ENCODE results near the gene CA7.
"Not testable (repeated sequence)": the region's sequence is repeated elsewhere in the genome, so short reads cannot be mapped to it uniquely, and the experiment has no call there.

The CA7 gene

DNA sequence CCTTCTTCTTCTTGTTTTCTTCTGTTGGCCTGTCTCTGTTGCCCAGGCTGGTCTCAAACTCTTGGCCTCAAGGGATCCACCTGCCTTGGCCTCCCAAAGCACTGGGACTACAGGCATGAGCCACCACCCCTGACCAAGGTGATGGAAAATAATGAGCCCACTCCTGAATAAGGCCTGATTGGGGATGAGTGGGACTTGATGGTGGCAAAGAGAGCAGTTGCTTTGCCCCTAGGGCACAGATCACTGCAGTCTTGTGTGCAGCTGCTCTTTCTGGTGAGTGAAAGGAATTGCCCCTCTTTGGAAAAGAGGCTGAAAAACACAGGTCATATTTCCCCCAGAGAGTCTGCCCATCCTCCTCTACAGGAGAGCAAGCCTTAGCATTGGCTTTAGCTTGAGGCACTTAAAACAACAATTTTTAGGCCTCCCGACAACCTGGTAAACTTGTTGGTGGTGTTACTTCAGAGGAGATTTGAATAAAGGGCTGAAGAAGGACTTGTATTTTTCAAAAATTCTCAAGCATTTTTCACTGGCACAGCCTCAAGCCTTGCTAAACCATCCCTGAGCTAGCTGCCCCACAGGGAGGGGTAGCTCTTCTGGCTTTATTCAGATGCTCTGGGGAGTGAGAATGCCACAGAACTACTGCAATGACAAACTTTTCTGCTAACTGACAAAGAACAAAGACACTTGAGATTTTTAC lies 30.0 kb downstream of the CA7 start:
- DNase-seq: no peak

DNA sequence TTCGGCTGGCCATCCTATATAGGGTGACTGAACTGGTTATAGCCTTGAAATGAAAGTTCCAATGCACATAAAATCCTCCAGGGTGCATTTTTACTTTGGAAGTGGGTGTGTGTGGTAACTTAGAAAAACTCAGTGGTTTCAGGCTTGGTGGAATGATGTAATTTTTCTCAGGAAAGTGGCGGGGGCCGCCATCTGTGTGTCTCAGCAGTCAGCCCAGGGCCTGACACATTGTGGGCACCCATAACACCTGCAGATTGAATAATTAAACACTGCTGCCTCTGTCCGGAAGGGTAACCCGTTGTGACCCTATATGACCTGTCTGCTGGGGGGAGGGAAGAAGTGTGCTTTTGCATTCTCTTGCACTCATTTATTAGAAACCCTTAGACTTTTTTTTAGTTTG lies 33.9 kb downstream of the CA7 start:
- no peak for DNase-seq

DNA sequence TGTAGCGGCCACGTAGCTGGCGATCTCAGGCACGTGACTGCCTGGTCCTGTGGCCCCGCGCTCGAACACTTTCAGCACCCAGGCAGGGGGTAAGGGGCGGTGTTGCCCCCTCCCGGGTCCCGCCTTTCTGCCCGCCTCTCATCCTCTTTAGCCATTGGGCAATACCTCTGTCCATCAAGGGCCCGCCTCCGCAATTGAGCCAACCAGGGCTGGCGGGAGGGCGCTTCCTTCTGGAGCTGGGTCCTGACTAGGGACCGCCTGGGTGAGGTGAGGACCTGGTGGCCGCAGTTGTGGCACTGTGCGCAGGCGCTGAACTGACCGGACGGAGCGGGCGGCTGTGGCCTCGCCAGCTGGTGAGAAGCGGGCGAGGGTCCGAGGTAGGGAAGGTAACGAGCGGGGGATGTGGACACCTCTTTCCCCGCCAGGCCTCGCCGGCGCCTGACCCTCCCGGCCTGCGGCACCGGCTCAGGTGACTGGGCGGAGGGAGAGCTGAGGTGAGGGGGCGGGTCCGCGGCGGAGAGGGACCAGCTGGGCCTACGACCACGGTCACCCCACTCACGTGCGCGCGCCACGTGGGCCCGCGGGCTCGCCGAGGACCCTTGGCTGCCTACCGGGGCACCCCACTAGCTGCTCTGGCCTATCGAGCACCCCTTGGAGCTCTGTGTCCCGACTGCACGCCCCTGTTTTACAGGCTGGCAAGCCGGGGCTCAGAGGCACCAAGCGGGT lies 36.2 kb downstream of the CA7 start, which contains the start of gene PDP2:
Gene PDP2, plus strand, starts transcription at position 228 of the 726 bp plus-strand sequence. CDS start 3,770 bp downstream, outside the sequence.
- peak; percentile 85 for DNase-seq

- no peak for DNase-seq
Measured at GRCh38 chr16:66881014-66881417, 36.8 kb downstream of the CA7 start.

DNA sequence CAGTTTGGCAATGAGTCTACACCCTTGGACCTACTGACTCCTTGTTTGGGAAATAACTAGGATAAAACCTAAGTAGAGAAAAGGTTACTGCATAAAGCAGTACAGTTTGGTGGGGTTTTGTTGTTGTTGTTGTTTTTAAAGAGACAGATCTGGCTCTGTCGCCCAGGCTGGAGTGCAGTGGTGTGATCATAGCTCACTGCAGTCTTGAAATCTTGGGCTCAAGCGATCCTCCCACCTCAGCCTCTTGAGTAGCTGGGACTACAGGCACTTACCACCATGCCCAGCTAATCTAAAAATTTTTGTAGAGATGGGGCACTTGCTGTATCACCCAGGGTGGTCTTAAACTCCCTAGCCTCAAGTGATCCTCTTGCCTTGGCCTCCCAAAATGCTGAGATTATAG lies 37.3 kb downstream of the CA7 start:
- no peak for DNase-seq

DNA sequence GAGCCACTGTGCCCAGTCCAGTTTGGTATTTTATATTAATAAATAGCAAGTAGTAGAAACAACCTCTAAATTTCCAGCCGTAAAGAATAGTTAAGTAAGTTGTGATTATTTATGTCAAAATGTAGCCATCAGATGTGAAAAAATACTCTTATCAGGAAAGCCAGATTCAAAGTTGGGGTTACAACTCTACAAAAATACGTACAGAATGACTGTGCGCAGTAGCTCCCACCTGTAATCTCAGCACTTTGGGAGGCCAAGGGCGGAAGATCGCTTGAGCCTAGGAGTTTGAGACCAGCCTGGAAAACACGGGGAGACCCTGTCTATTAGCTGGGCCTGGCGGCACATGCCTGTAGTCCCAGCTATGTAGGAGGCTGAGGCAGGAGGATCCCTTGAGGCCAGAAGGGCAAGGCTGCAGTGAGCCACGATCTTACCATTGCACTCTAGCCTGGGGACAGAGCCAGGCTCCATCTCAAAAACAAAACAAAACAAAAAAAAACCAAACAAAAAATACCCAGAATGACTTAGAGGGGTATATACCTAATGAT lies 37.8 kb downstream of the CA7 start:
- DNase-seq: no peak

GRCh38 chr16:66882702-66883101 lies 38.5 kb downstream of the CA7 start:
- no peak for DNase-seq

- no peak for DNase-seq
Measured at GRCh38 chr16:66885491-66885890, 41.3 kb downstream of the CA7 start.

- DNase-seq: no peak
Measured at GRCh38 chr16:66886321-66886720, 42.1 kb downstream of the CA7 start.

- DNase-seq: no peak
Measured at GRCh38 chr16:66886914-66887313, 42.7 kb downstream of the CA7 start.

GRCh38 chr16:66888647-66889615 lies 44.7 kb downstream of the CA7 start:
- DNase-seq: no peak

- no peak for DNase-seq
Measured at GRCh38 chr16:66889622-66890021, 45.4 kb downstream of the CA7 start.

DNA sequence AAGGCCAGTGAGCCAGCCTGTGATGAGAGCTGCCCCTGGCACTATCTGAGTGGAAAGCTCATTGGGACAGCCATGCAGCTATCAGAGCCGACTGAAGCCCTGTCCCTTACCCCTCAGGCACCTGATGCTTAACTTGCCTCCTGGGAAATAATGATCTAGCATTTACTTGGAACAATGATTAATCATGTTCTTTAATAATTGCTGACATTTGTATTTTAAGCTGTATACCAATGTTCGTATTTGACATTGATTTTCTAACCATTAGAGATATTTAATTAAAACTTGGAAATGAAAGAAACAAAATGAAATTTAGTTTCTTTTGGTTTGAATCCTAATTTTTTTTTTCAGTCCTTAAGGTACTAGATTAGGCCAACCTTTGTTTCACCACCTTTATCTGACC lies 46.6 kb downstream of the CA7 start:
- DNase-seq: no peak

- no peak for DNase-seq
Measured at GRCh38 chr16:66891360-66891759, 47.1 kb downstream of the CA7 start.

GRCh38 chr16:66891797-66892196 lies 47.6 kb downstream of the CA7 start:
- no peak for DNase-seq

DNA sequence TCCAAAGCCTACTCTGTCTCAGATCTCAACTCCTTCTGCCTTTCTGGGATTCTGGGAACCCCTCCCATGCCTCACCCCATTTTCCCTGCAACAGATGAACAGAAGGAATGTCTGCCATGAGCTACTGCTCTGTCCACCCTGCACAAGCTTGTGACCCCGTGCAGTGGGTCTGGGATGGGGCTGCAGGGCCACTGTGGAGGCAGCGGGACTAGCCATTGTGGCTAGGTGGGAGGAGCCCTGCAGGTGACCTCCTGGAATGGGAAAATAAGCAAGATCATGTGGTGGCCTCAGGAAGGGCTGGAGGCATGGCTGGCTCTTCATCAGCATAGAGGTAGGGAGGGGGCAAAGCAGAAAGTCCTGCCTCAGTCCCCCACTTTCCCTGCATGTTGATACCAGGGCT lies 49.8 kb downstream of the CA7 start:
- DNase-seq: no peak

GRCh38 chr16:66894948-66895688 lies 50.9 kb downstream of the CA7 start:
- DNase-seq: peak; percentile 38

- DNase-seq: no peak
Measured at GRCh38 chr16:66895689-66895979, 51.4 kb downstream of the CA7 start.

DNA sequence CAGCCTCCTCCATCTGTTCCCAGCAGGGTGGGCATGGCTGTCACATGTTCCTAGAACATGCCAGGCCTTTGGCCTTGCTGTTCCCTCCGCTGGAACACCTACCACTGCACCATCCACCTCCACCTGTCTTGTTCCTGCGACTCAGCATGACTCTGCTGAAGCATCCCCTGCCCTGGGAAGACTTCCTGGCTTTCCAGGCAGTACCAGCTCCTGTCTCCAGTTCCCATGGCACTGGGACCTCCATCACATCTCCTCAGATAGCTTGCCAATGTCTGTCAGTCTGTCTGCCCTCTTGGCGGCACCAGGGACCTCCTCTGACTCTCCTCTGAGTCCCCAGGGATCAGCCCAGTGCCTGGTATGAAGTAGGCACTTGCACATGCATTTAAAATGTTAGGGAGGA lies 51.8 kb downstream of the CA7 start:
- DNase-seq: no peak

DNA sequence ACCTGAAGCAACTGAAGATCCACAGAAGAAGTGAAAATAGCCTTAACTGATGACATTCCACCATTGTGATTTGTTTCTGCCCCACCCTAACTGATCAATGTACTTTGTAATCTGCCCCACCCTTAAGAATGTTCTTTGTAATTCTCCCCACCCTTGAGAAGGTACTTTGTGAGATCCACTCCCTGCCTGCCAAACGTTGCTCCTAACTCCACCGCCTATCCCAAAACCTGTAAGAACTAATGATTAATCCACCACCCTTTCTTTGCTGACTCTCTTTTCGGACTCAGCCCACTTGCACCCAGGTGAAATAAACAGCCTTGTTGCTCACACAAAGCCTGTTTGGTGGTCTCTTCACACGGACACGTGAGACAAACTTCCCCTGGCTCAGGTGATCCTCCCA lies 52.5 kb downstream of the CA7 start:
- DNase-seq: not testable (repeated sequence)

- DNase-seq: no peak
Measured at GRCh38 chr16:66898207-66898606, 54.0 kb downstream of the CA7 start.

GRCh38 chr16:66898933-66899309 lies 54.7 kb downstream of the CA7 start:
- DNase-seq: no peak

All from effector CD4-positive, alpha-beta T cell (primary cell).